DOHH2 (cell line): ENCODE data around the gene SH3GL3.

Experiments
- EZH2phosphoT487 ChIP-seq: fragments of 200-600 bp; sonication (generic); IDR thresholded peaks from 2 replicates; pipeline ENCODE4 v1.6.1; 2017; ENCODE audit warnings: borderline replicate concordance, mild to moderate bottlenecking, antibody characterized with exemption, low read length, moderate library complexity, mixed read lengths
- TF ChIP-seq, protein P1 (sequence below): fragments of 200-600 bp; sonication (generic); IDR thresholded peaks from one replicate; pipeline ENCODE4 v1.5.1; 2014; ENCODE audit warnings: antibody characterized with exemption, mild to moderate bottlenecking, low read depth, low read length; ENCODE audit not compliant: poor library complexity, severe bottlenecking

DNA sequence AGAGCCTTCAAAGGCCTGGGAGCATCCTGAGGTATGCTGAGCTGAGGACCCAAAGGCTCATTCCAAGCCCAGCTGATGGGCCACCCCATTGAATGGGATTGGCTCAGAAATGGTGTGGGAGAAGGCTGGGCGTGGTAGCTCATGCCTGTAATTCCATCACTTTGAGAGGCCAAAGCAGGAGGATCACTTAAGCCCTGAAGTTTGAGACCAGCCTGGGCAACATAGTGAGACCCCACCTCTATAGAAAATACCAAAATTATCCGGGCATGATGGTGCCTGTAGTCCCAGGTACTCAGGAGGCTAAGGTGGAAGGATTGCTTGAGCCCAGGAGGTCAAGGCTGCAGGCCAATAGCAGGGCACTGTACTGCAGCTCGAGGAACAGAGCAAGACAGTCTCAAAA is 163.0 kb downstream of the SH3GL3 start:
- TF ChIP-seq, protein P1, sequence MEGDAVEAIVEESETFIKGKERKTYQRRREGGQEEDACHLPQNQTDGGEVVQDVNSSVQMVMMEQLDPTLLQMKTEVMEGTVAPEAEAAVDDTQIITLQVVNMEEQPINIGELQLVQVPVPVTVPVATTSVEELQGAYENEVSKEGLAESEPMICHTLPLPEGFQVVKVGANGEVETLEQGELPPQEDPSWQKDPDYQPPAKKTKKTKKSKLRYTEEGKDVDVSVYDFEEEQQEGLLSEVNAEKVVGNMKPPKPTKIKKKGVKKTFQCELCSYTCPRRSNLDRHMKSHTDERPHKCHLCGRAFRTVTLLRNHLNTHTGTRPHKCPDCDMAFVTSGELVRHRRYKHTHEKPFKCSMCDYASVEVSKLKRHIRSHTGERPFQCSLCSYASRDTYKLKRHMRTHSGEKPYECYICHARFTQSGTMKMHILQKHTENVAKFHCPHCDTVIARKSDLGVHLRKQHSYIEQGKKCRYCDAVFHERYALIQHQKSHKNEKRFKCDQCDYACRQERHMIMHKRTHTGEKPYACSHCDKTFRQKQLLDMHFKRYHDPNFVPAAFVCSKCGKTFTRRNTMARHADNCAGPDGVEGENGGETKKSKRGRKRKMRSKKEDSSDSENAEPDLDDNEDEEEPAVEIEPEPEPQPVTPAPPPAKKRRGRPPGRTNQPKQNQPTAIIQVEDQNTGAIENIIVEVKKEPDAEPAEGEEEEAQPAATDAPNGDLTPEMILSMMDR = no peak
- no peak for TF ChIP-seq EZH2phosphoT487
